HL-60 (cell line): ENCODE measurements around the gene NELFA.
"Not testable (repeated sequence)": the region's sequence is repeated elsewhere in the genome, so short reads cannot be mapped to it uniquely, and the experiment has no call there.

Experiments
- DNase-seq, 2 experiments: peaks; one replicate each; pipeline ENCODE4 v3.0.0-alpha.2; 2010 to 2020; ENCODE audit warnings: low read depth in 1 of 2, low spot score in 1 of 2
- H3K27ac ChIP-seq: fragments of 250-450 bp; sonication (Bioruptor Pico); replicated peaks from 2 replicates; pipeline ENCODE4 v1.5.1; 2020; ENCODE audit warnings: mild to moderate bottlenecking, moderate library complexity
- H3K27me3 ChIP-seq: fragments of 250-450 bp; sonication (Bioruptor Pico); 2 replicates; pipeline ENCODE4 v1.5.1; 2021; ENCODE audit warnings: mild to moderate bottlenecking, moderate library complexity; ENCODE audit not compliant: insufficient read depth, poor library complexity, severe bottlenecking
- H3K4me3 ChIP-seq: replicated peaks from 2 replicates; pipeline ENCODE4 v1.5.1; 2011; ENCODE audit warnings: mild to moderate bottlenecking, control low read depth, low read length; ENCODE audit not compliant: insufficient read depth
- CTCF ChIP-seq: IDR thresholded peaks from one replicate; pipeline ENCODE4 v1.5.1; 2011; ENCODE audit warnings: low read length, control low read depth, inconsistent platforms; ENCODE audit not compliant: insufficient read depth
- GABPA ChIP-seq: IDR thresholded peaks from 2 replicates; pipeline ENCODE4 v1.6.1; 2012; ENCODE audit warnings: low read depth
- POLR2AphosphoS5 ChIP-seq: IDR thresholded peaks from 2 replicates; pipeline ENCODE4 v1.6.1; 2012; ENCODE audit warnings: low read depth
- REST ChIP-seq: IDR thresholded peaks from 2 replicates; pipeline ENCODE4 v1.6.1; 2012; ENCODE audit warnings: low read depth; ENCODE audit not compliant: insufficient replicate concordance
- SPI1 ChIP-seq: IDR thresholded peaks from 2 replicates; pipeline ENCODE4 v1.6.1; 2012; ENCODE audit warnings: low read depth, mild to moderate bottlenecking, borderline replicate concordance

NELFA gene

GRCh38 chr4:2006956-2007653 is 1.7 kb downstream of the NELFA start:
- DNase-seq = no peak
- Histone ChIP-seq H3K27me3 (no peaks in the 10 kb centered on the region), H3K4me3 (peak overlapping the region; percentile 98), H3K27ac (no peak overlapping the region)
- no peak for TF ChIP-seq CTCF
- TF ChIP-seq REST = no peak
- TF ChIP-seq POLR2AphosphoS5 = no peak
- TF ChIP-seq SPI1 = no peak
- TF ChIP-seq GABPA = no peak

DNA sequence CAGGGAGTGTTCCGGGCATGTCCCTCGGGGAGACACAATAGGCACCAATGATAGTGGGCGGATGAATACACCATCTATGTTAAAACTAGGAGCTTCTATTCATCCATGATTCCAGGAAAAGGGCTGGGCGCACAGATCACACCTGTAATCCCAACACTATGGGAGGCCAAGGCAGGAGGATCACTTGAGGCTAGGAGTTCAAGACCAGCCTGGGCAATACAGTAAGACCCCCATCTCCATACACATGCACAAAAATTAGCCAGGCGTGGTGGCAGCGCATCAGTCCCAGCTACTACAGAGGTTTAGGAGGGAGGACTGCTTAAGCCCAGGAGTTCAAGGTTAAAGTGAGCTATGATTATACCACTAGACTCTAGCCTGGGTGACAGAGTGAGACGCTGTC is 2.4 kb downstream of the NELFA start:
- TF ChIP-seq SPI1 (no peak), POLR2AphosphoS5 (no peak), GABPA (no peak), REST (no peak), CTCF (no peak)
- no peaks in the 10 kb centered on the region for H3K27me3 ChIP-seq
- no peak overlapping the region for H3K27ac ChIP-seq
- DNase-seq = no peak
- H3K4me3 ChIP-seq = no peak overlapping the region

- not testable (repeated sequence) for H3K4me3 ChIP-seq, H3K27me3 ChIP-seq, DNase-seq, H3K27ac ChIP-seq
Measured at GRCh38 chr4:2003361-2003760, 5.4 kb downstream of the NELFA start.

DNA sequence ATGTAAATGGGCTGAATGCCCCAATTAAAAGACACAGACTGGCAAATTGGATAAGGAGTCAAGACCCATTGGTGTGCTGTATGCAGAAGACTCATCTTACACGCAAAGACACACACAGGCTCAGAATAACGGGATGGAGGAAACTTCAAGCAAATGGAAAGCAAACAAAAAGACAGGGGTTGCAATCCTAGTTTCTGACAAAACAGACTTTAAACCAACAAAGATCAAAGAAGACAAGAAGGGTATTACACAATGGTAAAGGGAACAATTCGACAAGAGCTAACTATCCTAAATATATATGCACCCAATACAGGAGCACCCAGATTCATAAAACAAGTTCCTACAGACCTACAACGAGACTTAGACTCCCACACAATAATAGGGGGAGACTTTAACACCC is 9.5 kb downstream of the NELFA start:
- H3K27me3 ChIP-seq, H3K27ac ChIP-seq, DNase-seq, H3K4me3 ChIP-seq: not testable (repeated sequence)

- TF ChIP-seq GABPA (no peak), REST (no peak), POLR2AphosphoS5 (no peak), SPI1 (no peak), CTCF (no peak)
- Histone ChIP-seq H3K27ac (no peak overlapping the region), H3K4me3 (no peak overlapping the region), H3K27me3 (no peaks in the 10 kb centered on the region)
- DNase-seq = no peak
Measured at GRCh38 chr4:1998296-1998695, 10.5 kb downstream of the NELFA start.
